ENCODE measurements around the gene MUTYH.
"Not testable (repeated sequence)": the region's sequence is repeated elsewhere in the genome, so short reads cannot be mapped to it uniquely, and the experiment has no call there.

The MUTYH gene

DNA sequence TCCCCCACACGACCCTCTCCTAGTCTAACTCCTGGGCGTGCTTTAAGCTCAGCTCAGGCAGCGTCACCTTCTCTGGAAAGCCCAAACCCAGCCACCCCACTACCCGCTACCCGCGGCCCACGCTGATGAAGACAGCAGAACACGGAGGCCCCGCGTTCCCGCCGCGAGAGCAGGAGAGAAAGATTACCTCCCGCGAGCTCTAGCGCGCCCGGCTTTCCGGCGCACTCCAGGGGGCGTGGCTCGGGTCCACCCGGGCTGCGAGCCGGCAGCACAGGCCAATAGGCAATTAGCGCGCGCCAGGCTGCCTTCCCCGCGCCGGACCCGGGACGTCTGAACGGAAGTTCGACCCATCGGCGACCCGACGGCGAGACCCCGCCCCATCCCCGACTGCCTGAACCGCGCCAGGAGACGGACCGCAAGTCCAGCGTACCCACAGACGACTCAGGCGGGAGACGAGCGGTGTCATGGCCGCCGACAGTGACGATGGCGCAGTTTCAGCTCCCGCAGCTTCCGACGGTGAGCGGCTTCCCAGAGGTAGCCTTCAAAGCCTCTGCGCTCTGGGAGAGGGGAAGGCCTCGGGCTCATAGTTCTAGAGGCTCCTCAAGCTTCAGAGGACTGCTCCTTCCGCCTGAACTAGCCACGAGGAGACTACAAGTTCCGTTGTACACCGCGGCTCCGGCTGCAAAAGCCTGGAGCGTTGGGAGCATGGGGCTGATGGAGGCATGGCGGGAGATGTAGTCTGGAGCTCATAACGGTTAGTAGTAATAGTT, at the start of gene MUTYH, which contains the start of gene TOE1:
Gene MUTYH (minus strand): TSS at position 652 of the 770 bp plus-strand sequence. CDS start 5,935 bp downstream, outside the sequence.
Gene TOE1 (plus strand): TSS at position 382 of the 770 bp plus-strand sequence. CDS start 83 bp downstream, at position 465.
- DNase-seq, result peak; percentile 53 to 82

GRCh38 chr1:45386219-45386618, 46.0 kb upstream of the MUTYH start:
- DNase-seq, result no peak

- no peak for DNase-seq
Observed at GRCh38 chr1:45385302-45385701, 45.1 kb upstream of the MUTYH start.

DNA sequence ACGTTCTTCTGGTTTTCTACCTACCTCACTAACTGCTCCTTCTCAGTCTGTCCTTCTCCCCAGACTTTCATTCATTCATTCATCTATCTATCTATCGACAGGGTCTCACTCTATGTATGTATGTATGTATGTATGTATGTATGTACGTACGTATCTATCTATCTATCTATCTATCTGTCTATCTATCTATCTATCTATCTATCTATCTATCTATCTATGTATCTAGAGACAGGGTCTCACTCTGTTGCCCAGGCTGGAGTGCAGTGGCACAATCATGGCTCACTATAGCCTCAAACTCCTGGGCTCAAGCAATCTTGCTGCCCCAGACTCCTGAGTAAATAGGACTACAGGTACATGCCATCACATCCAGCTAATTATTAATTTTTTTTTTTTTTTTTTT, 44.0 kb upstream of the MUTYH start:
- DNase-seq, result not testable (repeated sequence)

GRCh38 chr1:45383191-45383590, 43.0 kb upstream of the MUTYH start:
- DNase-seq, result no peak

GRCh38 chr1:45381243-45381642, 41.0 kb upstream of the MUTYH start:
- DNase-seq, result no peak

DNA sequence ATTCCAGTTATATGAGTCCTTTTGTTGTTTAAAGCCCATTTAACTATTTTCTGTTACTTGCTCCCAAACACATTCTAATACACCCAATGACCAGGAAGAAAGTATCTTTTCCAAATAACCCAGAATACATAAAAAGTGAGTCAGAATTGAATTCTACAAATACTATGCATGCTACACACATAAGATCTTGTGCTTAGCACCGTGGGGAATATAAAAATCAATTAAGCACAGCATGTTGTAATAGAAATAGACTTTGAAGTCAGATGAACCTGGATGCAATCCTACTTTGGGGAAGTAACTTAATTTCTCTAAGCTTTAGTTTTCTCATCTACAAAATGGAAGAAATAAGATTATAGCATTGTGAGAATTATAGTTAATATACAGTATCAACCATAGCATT, 40.5 kb upstream of the MUTYH start:
- no peak for DNase-seq

DNA sequence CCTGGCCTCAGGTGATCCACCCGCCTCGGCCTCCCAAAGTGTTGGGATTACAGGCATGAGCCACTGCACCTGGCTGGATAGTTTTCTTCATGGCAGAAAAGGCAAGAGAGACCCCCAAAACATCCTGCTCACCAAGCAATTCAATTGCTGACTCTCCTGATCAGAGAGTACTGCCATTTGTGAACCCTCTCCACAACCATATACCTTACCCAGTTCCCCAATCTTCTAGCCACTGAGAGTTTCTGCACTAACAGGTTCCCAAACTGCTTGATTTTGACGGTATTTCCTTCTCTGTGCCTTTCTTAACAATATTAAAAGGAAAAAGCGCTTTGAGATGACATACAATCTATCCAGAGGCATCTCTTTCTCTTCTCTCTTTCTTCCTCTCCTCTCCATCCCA, 39.9 kb upstream of the MUTYH start:
- DNase-seq, result no peak

- no peak for DNase-seq
Observed at GRCh38 chr1:45379524-45379923, 39.3 kb upstream of the MUTYH start.

DNA sequence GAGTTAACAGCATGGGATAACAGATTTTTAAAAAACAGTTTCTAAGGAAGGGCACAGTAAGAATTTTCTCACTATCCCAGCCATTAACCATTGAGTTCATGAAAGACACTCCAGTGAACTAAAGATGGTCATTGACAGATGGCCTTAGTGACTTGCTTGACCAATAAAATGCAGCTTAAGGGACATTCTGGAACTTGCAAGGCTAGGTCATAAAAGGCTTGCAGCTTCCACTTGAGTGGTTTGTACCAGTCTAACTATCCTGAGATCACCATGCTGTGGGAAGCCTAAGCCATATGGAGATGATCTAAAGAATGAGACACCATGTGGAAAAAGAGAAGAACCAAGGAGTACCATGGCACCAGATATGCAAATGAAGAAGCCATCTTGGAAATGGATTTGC, 37.9 kb upstream of the MUTYH start:
- DNase-seq, result no peak

- DNase-seq, result no peak
Observed at GRCh38 chr1:45375104-45376090, 35.2 kb upstream of the MUTYH start.

DNA sequence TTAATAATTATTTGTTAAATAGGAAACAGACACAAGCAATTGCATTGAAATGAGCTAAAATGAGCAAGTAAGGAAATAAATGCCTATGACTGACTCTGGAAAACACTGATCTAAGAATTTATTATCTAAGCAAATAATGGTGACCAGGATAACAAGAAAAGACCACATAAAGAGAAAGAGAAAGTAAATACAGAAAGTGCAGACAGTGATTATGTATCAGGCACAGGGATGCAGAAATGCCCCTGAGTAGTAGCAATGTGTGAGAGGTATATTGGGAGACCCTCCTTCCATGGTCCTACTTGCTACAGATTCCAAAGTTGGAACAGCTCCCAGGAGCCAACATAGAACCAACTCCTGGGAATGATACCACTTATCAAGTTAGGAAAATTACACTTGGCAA, 33.3 kb upstream of the MUTYH start:
- DNase-seq, result no peak

- no peak for DNase-seq
Observed at GRCh38 chr1:45370575-45370974, 30.3 kb upstream of the MUTYH start.

GRCh38 chr1:45365051-45365450, 24.8 kb upstream of the MUTYH start:
- DNase-seq, result no peak

- no peak for DNase-seq
Observed at GRCh38 chr1:45364294-45364693, 24.1 kb upstream of the MUTYH start.

DNA sequence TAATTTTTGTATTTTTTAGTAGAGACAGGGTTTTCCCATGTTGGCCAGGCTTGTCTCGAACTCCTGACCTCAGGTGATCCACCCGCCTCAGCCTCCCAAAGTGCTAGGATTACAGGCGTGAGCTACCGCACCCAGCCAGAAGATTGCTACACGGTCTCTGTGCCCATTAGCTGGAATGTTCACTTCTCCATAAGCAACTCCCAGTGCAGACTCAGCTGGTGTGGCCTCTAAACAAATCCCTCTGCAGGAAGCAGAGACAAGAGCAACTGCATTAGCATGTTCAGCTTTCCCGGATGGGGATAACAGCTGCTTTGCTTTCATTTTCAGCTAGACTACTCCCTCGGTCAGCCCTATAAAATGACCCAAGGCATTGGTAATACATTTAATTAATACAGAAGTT, 20.7 kb upstream of the MUTYH start:
- DNase-seq, result not testable (repeated sequence)

GRCh38 chr1:45359882-45360513, 19.8 kb upstream of the MUTYH start:
- DNase-seq, result peak in 1 of 2 experiments; percentile 28

DNA sequence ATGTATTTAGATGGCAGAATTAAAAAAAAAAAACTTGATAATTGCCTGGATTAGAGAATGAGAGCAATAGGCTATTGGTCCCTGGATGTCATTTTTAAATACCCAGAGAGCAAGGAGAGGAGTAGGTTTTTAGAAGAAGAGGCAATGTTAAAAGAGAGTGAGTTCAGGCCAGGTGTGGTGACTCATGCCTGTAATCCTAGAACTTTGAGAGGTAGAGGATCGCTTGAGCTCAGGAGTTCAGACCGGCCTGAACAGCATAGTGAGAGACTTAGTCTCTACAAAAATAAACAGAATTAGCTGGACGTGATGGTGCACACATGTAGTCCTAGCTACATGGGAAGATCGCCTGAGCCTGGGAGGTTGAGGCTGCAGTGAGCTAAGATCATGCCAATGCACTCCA, 15.9 kb upstream of the MUTYH start:
- no peak for DNase-seq

GRCh38 chr1:45355683-45356082, 15.4 kb upstream of the MUTYH start:
- DNase-seq, result no peak

GRCh38 chr1:45354838-45355237, 14.6 kb upstream of the MUTYH start:
- DNase-seq, result no peak

GRCh38 chr1:45353685-45354084, 13.4 kb upstream of the MUTYH start:
- no peak for DNase-seq

DNA sequence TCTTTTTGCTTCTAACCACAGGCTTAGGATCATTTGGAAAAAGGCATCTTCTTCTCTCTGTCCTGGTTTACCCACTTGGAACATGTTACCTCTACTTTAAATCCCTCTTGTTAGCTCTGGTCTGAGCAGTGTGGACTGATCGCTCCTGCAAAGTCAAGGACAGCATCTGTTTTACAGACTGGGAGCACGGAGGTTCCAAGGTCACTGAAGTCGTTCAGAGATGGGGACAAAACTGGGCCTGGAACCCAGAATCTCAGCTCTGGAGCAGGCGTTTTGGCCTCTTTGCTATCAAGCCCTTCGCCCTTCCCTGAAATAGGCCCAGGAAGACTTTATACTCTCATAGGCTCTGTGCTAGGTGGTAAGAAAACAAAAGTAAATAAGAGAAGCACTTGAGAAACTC, 11.3 kb upstream of the MUTYH start:
- DNase-seq, result no peak

Measured in SW 1271 (cell line).